SHP77 (cell line): ENCODE results near the gene EDC3.
"Not testable (repeated sequence)": the region's sequence is repeated elsewhere in the genome, so short reads cannot be mapped to it uniquely, and the experiment has no call there.

Experiments used
- DNase-seq, 2 experiments: peaks; one replicate each; lab custom pipeline; 2025; lab: John Stamatoyannopoulos, UW

Gene EDC3

DNA sequence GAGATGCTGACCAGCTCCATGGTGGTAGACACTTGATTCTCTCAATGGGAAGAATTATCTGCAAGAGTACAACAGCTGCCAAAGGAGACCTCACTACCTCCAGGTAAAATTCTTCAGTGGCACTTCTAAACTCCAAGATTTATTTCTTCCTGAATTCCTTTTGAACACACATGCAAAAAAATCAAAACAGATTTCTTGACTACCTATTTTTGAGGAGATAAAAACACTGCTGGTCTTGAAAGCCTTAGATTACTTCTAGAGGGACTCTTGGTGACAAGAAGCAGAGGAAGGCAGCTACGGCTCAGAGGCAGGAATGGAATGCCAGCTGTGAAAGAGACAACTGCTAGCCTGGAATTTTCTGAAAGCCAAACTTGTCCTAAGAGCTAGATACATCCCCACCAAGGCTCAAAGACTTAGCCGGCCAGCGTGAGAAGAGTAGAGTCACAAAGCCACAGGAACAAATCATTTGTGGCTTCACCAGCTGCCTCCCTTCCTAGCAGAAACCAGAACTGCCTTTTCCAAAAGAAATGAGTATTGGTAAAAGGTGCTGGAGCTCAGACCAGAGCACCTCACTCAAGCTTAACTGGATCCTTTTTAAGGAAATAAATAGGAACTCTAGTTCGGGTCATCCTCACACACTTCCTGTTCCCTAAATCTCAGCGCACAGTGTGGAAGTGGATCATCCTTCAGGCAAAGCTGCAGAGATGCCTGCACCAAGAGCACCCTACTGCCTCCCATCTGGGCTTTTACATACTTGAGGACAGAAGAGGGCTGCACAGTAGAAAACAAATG, 47.6 kb downstream of the EDC3 start:
- no peak for DNase-seq

- DNase-seq: no peak
Measured at GRCh38 chr15:74646480-74646879, 49.3 kb downstream of the EDC3 start.

GRCh38 chr15:74643665-74644204, 52.1 kb downstream of the EDC3 start:
- no peak for DNase-seq

DNA sequence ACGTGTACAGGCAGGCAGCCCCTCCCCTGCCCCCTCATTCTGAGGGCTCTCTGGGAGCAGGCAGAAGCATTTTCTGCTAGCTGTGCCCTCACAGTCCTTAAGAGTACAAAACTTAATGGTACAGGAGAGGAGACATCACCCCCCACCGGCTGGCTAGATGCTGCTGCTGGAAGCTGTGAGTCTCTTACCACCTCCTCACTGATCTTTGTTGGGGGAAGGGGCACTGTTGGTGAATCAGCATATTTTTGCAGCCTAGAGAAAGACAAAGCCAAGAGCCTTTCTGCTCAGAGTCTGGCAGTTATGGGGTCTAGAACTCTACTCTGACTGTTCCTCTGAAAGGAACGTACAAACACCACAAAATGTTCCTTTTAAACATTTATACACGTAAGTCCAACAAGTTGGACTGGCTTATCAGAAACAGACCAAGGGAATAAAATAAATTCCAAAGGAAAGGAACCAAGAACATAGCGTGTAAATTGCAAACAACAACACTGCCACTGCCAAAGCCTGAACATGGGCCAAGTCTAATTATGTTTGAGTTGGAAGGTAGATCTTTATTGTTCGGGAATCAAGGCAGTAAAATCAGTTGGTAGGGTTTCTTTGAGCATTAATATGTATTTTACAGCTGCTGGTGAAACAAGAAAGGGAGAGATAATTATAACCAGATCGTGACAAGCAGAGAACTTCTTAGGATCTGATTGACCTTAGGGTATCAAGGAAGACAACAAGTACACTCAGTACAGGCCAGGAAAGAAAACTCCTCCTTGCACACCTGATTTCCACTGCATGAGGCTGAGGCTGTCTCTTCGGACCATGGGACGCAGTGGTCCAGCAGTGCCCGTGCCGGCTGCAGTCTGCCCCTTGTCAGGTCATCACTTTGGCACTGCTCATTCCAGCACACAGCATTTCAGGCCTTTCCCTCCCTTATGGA, 52.8 kb downstream of the EDC3 start:
- no peak for DNase-seq

DNA sequence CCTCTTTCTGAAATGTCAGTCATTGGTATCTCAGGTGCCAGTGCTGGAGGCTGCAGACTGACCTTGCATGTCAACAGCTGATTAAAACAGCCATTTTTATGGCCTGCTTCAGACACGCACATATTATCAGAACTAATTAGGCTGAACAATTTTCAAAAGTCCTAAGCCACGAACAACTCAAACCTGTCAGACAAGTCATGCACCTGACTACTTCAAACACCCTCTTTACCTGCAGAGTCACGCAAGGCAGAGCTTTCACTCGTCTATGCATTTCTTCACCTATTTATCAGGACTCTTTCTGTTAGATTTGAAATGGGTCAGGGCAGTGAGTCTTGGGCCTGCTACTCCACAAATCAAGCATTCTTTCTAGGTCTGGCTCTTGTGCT, 53.5 kb downstream of the EDC3 start:
- no peak for DNase-seq

DNA sequence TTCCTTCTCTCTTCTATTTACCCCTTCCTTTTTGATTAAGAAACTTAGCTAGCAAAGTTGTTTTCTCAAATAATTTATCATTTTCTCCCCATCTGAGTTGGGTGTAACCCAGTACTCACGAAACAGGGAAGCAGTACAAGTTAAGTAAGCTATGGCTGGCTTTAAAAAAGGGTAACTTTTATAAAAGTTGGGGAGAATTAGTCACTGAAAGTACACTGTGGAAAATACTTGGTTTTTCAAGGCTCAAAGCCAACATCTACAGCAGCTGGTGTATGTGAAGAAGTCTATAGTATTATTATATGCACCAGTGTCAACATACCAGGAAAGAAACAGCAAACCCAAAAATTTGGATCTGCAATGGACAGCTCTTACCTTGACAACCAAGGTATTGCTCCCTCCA, 54.7 kb downstream of the EDC3 start:
- no peak for DNase-seq

DNA sequence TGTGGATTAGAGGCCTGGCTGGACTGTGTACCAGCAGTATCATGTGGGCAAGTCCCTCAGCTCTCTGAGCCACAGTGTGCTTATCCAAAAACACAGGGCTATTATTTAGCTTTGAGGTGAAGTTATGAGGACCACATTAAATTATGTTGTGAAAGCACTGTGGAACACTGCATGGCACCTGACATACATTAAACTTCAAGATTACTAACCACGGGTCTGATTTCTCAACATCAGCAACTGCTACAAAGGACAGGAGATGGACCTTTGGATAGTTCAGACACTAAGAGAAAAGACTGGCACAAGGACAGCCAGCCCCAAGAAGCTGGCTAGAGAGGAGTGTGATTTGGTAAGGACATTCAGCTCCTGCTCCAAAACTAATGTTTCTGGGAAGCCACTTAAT, 58.8 kb downstream of the EDC3 start:
- no peak for DNase-seq

DNA sequence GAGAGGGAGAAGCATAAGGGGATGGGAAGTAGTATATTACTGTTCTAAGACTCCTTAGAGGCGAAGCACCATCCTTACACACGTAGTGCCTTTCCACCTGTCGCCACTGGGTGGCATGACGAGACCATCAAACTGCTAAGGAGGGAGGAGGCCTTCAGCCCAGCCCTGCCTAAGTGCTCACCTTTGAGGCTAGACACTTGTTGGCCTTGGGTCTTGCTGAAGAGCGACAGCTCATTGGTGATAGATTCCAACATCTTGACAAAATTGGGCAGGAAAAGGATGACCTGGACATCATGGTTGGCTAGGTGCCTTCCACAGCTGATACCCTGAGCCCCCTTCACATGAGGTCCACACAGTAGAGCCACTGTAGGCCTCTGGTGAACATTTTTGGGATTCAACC, 60.6 kb downstream of the EDC3 start:
- DNase-seq: peak; percentile 46 to 58

- no peak for DNase-seq
Measured at GRCh38 chr15:74633781-74634180, 62.0 kb downstream of the EDC3 start.

- no peak for DNase-seq
Measured at GRCh38 chr15:74632601-74633000, 63.2 kb downstream of the EDC3 start.

DNA sequence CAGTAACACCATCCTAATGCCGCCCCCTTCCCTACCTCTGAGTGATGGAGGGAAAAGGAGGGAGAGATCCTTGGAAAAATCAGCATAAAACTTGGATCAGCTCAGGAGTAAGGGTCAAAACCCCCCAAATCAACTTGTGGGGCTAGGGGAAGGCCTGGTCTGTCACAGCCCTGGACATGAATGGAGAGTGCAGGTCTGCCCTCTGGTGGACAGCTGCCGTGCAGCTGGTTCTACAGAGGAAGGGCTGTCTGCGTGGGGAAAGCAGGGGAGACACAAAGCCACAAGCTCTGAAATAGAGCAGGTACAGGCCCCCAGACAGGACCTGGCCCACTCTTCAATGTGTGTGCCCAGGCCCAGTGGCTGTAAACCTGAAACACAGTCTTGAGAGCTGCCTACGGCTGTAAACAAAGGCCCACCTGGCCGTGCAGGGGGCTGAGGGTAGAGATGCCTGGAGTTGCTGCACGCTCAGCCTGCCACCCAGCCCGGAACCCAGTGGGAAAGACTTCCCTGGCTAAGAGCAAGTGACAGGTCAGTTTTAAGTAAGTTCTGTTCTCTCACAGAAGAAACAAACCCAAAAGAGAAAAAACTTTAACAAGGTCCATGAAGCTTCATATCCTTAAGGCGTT, 63.8 kb downstream of the EDC3 start:
- peak; percentile 16 to 33 for DNase-seq

GRCh38 chr15:74631408-74631807, 64.4 kb downstream of the EDC3 start:
- DNase-seq: no peak

DNA sequence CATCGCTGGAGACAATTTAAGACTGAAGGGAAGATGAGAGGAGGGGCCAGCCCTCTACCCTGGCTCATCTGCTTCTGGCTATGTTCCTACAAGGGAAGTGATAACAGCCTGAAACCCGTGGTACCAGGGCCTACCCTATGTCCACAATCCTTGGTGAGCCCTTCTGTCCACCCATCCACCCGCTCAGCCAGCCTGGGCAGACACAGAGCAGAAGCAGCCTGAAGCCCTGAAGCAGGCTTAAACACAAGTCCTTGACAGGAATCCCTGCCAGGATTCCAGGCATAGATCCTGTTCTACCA, 64.8 kb downstream of the EDC3 start:
- no peak for DNase-seq

DNA sequence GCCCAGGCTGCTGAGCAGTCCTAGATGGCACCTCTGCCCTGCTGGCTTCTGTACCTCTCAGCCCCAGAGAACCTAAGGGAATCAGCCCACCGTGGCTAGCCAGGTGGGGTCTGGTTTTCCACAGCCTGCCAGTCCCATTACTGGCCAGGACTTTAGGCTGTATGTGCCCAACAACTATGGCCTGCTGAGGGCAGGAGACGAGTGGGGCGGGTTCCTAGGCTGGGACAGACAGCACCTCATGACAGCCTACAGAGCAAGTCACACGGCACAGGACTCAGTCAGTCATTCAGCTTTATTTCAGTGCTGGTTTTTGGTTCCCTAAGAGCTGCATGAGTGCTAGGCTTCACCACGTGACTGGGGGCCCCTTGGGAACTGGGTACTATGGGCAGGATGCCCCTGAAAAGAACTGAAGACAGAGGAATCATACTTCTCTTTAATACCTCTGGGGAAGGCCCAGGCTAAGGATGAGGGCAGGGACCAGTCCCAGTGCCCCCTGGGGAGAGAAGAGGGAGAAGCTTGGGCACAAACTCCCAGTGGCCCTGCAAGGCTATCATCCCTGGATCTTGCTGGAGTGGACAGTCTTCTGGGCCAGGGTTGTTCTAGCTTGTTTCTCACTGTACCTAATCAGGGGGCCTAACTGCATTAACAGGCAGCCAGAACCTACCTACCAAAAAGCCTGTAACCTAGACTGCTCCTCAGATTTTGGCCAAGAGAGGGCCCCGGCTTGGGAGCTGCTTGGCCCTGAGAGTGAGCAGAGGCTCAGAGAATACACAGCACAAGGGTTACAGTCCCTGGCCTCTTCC, 65.3 kb downstream of the EDC3 start:
- no peak for DNase-seq

GRCh38 chr15:74629696-74630095, 66.1 kb downstream of the EDC3 start:
- not testable (repeated sequence) for DNase-seq

- no peak for DNase-seq
Measured at GRCh38 chr15:74628949-74629348, 66.9 kb downstream of the EDC3 start.

- DNase-seq: no peak
Measured at GRCh38 chr15:74628199-74628598, 67.6 kb downstream of the EDC3 start.

GRCh38 chr15:74627766-74628165, 68.1 kb downstream of the EDC3 start:
- DNase-seq: no peak

GRCh38 chr15:74626752-74627692, 68.8 kb downstream of the EDC3 start:
- DNase-seq: no peak

DNA sequence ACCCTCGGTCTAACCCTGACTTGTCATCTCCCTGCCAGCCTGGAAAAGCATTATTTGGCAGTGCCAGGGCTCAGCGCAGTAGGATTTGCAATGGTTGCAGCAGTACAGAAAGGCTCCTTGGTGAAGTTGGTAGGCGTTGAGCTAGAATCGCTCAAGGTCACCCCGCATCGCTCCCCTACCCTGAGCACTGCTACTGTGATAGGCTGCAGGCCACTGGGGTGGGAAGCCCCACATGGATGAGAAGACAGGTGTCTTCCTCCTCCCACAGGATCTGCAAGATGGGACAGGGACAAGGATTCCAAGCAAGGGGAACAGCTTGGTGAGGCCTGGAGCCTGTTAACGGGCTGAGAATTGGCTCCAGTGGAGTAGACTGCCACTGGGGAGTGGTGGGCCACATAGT, 69.5 kb downstream of the EDC3 start:
- DNase-seq: no peak

- DNase-seq: no peak
Measured at GRCh38 chr15:74625693-74626092, 70.1 kb downstream of the EDC3 start.
